ENCODE results near the gene PLEKHO1.

PLEKHO1 gene

GRCh38 chr1:150176593-150176992 lies 26.9 kb downstream of the PLEKHO1 start:
- H3K36me3 ChIP-seq (ENCODE audit: control insufficient read depth in 2 of 2, insufficient read depth in 1 of 2, low read length in 2 of 2), result no peaks in the 10 kb centered on the region
- CTCF ChIA-PET, result interaction anchor here (0.6 to 3.4 kb wide), 5 partner anchors 10 to 209 kb away, joined by 3 to 20 read pairs (median 5); no protein-coding TSS in a partner anchor
- POLR2A ChIA-PET, result interaction anchor here (0.7 kb wide), 1 partner anchor 15 kb away, joined by 5 read pairs; no protein-coding TSS in a partner anchor
- no peaks in the 10 kb centered on the region for H3K4me1 ChIP-seq (ENCODE audit: control insufficient read depth, insufficient read depth, low read length)
- H3K4me3 ChIP-seq (ENCODE audit: low read depth, low read length), result no peak overlapping the region
- H3K27ac ChIP-seq (ENCODE audit: extremely low read depth, low read depth, low read length), result no peak overlapping the region
- TF ChIP-seq ZNF658 (tag by site-specific recombination; IDR thresholded peaks at IDR 0.05), result no peak
- no peak for TF ChIP-seq GLIS2 (tag by site-specific recombination; IDR thresholded peaks at IDR 0.05)
- TF ChIP-seq ZNF394 (tag by site-specific recombination; IDR thresholded peaks at IDR 0.05; ENCODE audit: borderline replicate concordance), result no peak
- no peak for TF ChIP-seq BCL11A (tag by site-specific recombination; IDR thresholded peaks at IDR 0.05; ENCODE audit: low read depth)
- no peak for TF ChIP-seq ZNF521 (tag by site-specific recombination; IDR thresholded peaks at IDR 0.05)
- no peak for TF ChIP-seq BCL6B (tag by site-specific recombination; IDR thresholded peaks at IDR 0.05)
- no peak for TF ChIP-seq ZNF830 (tag by site-specific recombination; IDR thresholded peaks at IDR 0.05; ENCODE audit: low read depth)
- no peak for TF ChIP-seq ZNF16 (tag by site-specific recombination; IDR thresholded peaks at IDR 0.05; ENCODE audit: low read depth)
- TF ChIP-seq ZNF654 (tag by site-specific recombination; IDR thresholded peaks at IDR 0.05; ENCODE audit: low read depth), result no peak
- H3K9me3 ChIP-seq (ENCODE audit: control insufficient read depth, insufficient read depth, low read depth, low read length), result no peaks in the 10 kb centered on the region

GRCh38 chr1:150178548-150178947 lies 28.8 kb downstream of the PLEKHO1 start:
- Histone ChIP-seq H3K36me3 (ENCODE audit: control insufficient read depth in 2 of 2, insufficient read depth in 1 of 2, low read length in 2 of 2) (no peaks in the 10 kb centered on the region), H3K27ac (ENCODE audit: extremely low read depth, low read depth, low read length) (no peak overlapping the region), H3K4me1 (ENCODE audit: control insufficient read depth, insufficient read depth, low read length) (no peaks in the 10 kb centered on the region), H3K4me3 (ENCODE audit: low read depth, low read length) (no peak overlapping the region), H3K9me3 (ENCODE audit: control insufficient read depth, insufficient read depth, low read depth, low read length) (no peaks in the 10 kb centered on the region)
- TF ChIP-seq ZNF501 (tag by site-specific recombination; IDR thresholded peaks at IDR 0.05), result no peak
- TF ChIP-seq ZNF2 (tag by site-specific recombination; IDR thresholded peaks at IDR 0.05), result no peak
- TF ChIP-seq GLIS2 (tag by site-specific recombination; IDR thresholded peaks at IDR 0.05), result no peak
- TF ChIP-seq ZFP69B (tag by site-specific recombination; IDR thresholded peaks at IDR 0.05), result no peak
- TF ChIP-seq, protein P1, sequence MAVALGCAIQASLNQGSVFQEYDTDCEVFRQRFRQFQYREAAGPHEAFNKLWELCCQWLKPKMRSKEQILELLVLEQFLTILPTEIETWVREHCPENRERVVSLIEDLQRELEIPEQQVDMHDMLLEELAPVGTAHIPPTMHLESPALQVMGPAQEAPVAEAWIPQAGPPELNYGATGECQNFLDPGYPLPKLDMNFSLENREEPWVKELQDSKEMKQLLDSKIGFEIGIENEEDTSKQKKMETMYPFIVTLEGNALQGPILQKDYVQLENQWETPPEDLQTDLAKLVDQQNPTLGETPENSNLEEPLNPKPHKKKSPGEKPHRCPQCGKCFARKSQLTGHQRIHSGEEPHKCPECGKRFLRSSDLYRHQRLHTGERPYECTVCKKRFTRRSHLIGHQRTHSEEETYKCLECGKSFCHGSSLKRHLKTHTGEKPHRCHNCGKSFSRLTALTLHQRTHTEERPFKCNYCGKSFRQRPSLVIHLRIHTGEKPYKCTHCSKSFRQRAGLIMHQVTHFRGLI (tag by site-specific recombination; IDR thresholded peaks at IDR 0.05), result no peak
- TF ChIP-seq, protein P2, sequence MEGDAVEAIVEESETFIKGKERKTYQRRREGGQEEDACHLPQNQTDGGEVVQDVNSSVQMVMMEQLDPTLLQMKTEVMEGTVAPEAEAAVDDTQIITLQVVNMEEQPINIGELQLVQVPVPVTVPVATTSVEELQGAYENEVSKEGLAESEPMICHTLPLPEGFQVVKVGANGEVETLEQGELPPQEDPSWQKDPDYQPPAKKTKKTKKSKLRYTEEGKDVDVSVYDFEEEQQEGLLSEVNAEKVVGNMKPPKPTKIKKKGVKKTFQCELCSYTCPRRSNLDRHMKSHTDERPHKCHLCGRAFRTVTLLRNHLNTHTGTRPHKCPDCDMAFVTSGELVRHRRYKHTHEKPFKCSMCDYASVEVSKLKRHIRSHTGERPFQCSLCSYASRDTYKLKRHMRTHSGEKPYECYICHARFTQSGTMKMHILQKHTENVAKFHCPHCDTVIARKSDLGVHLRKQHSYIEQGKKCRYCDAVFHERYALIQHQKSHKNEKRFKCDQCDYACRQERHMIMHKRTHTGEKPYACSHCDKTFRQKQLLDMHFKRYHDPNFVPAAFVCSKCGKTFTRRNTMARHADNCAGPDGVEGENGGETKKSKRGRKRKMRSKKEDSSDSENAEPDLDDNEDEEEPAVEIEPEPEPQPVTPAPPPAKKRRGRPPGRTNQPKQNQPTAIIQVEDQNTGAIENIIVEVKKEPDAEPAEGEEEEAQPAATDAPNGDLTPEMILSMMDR (tag by site-specific recombination; IDR thresholded peaks at IDR 0.05), result no peak
- TF ChIP-seq MEIS1 (CRISPR knock-in tag; IDR thresholded peaks at IDR 0.05; ENCODE audit: borderline replicate concordance), result no peak
- TF ChIP-seq ZNF133 (tag by site-specific recombination; IDR thresholded peaks at IDR 0.05), result no peak
- TF ChIP-seq ZNF354C (tag by site-specific recombination; IDR thresholded peaks at IDR 0.05; ENCODE audit: borderline replicate concordance, low read depth), result no peak
- TF ChIP-seq GLIS1 (tag by site-specific recombination; IDR thresholded peaks at IDR 0.05), result no peak
- TF ChIP-seq SCRT1 (tag by site-specific recombination; IDR thresholded peaks at IDR 0.05; ENCODE audit: borderline replicate concordance), result no peak
- TF ChIP-seq ZNF777 (tag by site-specific recombination; IDR thresholded peaks at IDR 0.05; ENCODE audit: borderline replicate concordance), result no peak
- POLR2A ChIA-PET, result interaction anchor here (0.6 kb wide), 1 partner anchor 85 kb away, joined by 3 read pairs; no protein-coding TSS in a partner anchor
- CTCF ChIA-PET, result interaction anchor here (0.8 to 2.3 kb wide), 6 partner anchors 9 to 216 kb away, joined by 3 to 17 read pairs (median 6); no protein-coding TSS in a partner anchor

All from HEK293 (cell line).